Mammary microvascular endothelial cell (primary cell): ENCODE measurements around the gene RAB32. TPM values are rescaled to one million over a fixed set of nuclear protein-coding genes. Genes with fewer than 3 reads are reported as not detected.

Experiments used
- total RNA-seq: library from RNA; depleted of rRNA; stranded (reverse); fragments of >200 nt; gene quantifications from 2 replicates; pipeline ENCODE4 v1.2.3, GENCODE V29; 2015

Gene RAB32
- total RNA-seq: 107 and 115 TPM in 2 replicates

GRCh38 chr6:146543211-146543939 lies at the start of gene RAB32:
RAB32 (plus strand) TSS chr6:146543833; CDS start chr6:146543872, 39 bp downstream.

GRCh38 chr6:146598772-146599405 lies 55.3 kb downstream of the RAB32 start, which contains the start of gene ADGB:
ADGB (plus strand) TSS chr6:146598972; CDS start chr6:146599041, 69 bp downstream.

Other genes starting within 250 kb of the RAB32 start
- not detected in 2 replicates for gene ADGB, start 55.1 kb downstream of the RAB32 start, total RNA-seq